Measurements from ENCODE around the gene CACNB1.
"Not testable (repeated sequence)": the region's sequence is repeated elsewhere in the genome, so short reads cannot be mapped to it uniquely, and the experiment has no call there.

The CACNB1 gene

DNA sequence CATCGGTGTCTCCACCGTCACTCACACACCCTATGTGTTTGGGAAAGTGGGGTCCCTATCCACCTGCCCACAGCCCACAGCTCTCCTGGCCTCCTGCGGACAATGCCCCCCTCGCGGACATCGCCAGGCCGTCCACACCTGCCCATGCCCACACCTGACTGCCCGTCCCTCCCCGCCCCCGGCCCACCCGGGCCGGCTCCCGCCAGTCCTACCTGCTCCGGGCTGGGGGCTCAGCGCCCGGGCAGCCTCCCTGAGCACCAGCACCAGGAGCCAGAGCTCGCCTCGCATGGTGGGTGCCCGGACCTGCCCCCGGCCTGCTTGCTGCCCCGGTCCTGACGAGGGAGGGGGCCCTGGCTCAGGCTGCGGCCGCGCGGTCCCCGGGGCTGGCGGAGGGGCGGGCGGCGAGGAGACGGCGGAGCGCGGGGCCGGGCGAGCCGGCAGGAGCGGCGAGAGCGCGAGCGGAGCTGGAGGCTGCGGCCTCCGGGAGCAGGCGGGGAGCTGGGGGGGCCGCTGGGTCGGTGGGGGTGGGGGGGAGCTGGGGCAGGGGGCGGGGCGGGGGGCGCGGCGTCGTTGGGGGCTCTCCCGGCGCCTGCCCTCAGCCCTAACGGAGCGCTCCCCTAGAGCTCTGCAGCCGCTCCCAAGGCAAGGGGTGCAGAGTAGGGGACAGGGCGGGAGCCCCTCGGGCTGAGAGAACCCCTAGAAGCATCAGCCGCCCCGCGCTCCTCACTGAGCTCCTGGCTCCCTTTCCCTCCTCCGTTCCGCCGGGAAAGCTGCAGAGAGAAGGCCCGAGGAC is 46.1 kb downstream of the CACNB1 start, which contains the start of gene PLXDC1:
Gene PLXDC1 (minus strand): TSS at position 488 of the 793 bp plus-strand sequence. CDS start 200 bp downstream, at position 288.
- no peak for DNase-seq (ENCODE audit: low read depth)

DNA sequence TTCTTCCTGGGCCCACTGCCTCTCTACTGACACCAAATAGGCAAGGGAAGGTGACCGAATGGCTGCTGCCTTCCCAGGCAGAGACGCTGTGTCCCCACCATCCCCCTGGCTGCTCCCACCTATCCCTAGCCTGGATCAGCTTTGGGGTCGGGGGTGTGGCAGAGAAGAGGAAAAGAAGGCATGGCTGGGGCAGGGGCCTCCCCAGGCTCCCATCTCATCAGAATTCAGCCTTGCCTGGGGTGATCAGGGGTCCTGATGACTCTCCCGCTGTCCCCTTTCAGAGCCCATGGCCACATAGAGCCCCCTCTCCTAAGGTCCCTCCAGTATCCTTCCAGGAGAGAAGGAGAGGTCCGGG is 46.7 kb downstream of the CACNB1 start:
- no peak for DNase-seq (ENCODE audit: low read depth)

DNA sequence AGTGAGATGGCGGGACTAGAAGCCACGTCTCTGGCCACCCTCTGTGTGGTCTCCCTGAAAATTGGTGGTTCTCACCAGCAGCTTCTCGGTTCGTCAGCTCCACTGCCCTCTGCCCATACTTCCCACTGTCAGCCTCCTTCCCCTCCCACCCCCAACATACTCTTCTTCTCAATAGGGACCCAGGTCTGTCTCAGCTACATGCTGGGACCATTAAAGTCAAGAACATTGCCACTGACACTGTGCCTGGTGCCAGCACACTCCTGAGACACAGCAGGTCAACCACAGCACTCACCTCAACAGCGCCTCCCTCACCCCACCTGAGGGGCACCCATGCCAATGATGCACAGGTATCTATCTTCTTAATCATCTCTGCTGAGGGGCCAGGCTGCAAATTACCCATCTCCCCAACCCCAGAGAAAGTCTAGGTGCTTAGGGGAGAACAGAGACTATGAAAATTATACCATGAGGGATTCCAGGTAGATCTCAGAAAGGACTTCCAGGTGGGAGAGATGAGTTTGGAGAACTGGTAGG is 47.3 kb downstream of the CACNB1 start:
- no peak for DNase-seq (ENCODE audit: low read depth)

DNA sequence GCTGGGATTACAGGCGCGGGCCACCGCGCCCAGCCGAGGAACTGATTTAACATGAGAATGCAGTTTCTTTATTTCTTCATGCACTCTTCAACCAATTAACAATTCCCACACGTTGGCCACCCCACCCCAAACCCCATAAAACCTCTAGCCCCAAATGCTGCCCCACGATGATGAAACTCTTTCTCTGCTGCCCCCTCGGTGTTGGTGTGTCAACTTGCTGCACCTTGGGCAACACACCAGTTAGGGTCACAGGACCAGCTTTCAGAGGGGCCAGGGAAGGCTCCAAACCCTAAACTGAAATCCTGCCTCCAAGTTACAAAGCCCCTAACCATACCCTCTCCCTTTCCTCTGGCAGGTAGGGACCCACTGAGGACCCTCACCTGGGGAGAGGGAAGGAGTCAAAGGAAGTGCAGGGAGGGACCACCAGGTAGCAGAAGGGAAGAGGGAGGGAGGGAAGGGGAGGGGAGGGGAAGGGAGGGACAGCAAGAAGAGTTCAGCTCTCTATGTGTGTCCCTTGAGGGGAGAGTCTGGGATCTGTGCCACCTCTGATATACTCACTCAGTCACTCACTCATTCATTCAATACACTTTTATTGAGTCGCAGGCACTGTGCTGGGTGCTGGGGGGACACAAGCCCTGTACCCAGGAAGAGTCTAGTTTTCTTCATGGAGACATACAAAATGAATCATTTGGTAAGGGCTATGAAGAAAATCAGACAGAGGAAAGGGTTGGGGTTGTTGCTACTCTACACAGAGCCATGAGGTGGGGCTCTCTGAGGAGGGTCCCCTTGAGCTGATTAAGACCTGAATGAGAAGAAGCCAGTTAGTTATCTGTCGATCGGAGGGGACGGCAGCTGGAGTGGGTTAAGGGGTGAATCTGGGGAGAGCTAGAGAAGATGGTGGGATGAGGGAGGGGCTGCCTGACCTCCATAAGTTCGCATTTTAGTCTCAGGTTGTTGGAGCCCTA is 50.0 kb downstream of the CACNB1 start:
- no peak for DNase-seq (ENCODE audit: low read depth)

DNA sequence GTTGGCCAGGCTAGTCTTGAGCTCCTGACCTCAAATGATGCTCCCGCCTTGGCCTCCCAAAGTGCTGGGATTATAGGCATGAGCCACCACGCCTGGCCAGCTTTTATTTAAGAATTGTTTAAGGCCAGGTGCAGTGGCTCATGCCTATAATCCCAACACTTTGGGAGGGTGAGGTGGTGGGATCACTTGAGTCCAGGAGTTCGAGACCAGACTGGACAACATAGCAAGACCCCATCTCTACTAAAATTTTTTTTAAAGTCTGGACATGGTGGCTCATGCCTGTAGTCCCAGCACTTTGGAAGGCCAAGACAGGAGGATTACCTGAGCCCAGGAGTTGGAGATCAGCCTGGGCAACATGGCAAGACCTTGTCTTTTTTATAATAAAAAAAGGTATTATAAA is 51.2 kb downstream of the CACNB1 start:
- no peak for DNase-seq (ENCODE audit: low read depth)

DNA sequence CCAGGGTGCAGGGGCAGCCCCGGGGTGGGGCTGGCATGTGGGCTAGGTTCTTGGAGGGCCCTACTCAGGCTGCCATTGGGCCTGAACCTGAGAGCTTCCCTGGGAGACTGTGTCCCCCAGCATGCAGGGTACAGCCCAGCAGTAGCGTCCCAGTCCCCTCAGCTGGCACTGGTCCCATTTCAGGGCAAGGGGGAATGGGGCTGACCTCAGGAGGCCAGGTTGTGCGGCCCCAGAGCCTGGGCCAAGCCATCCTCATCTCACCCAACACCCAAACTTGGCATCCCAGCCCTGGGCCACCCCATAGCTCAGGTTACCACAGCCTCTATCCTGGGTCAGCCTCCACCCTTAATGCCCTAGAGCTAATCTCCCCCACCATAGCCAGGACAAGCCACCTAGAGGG is 52.3 kb downstream of the CACNB1 start:
- no peak for DNase-seq (ENCODE audit: low read depth)

DNA sequence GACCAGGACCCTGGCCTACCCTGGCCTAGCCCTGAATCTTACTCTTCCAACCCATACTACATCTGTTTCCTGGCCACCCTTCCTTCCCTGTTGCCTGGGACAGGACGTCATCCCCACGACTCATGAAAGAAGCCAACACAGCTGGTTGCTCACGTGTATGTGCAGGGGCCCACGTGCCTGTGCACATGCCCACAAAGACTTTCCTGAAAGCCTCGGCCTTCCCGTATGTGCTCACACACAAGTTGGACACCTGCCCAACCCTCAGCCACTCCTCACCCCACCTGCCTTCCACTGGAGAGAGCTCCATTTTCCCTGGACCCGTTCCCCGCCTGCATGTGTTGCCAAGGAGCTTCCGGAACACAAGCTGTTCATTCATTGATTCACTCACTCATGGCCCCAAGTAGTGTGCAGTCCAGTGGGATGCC is 53.0 kb downstream of the CACNB1 start:
- DNase-seq (ENCODE audit: low read depth): no peak

DNA sequence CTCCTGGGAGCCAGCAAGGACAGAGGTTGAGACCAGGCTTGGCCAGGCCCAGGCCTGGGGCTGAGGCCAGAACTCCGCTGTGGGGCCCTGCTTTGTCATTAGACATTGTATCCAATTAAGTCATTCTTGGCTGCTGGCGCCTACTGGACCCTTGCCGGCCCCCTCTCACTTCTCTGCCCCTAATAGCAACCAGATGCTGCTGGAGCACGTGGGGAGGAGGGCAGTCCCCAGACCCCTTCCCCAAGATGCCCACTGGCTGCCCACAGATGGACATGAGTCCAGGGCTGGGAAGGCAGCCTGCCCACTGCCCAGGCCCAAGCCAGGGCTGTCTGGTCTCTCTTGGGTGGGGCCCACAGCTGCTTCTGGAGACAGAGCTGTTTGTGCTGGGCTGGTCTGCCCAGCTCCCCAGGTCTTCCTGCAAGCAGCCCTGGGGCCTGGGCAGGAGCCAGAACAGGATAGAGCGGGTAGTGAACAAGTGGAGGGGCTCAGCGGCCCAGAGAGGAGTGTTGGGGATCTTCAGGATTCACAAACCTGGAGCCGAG is 53.8 kb downstream of the CACNB1 start:
- no peak for DNase-seq (ENCODE audit: low read depth)

DNA sequence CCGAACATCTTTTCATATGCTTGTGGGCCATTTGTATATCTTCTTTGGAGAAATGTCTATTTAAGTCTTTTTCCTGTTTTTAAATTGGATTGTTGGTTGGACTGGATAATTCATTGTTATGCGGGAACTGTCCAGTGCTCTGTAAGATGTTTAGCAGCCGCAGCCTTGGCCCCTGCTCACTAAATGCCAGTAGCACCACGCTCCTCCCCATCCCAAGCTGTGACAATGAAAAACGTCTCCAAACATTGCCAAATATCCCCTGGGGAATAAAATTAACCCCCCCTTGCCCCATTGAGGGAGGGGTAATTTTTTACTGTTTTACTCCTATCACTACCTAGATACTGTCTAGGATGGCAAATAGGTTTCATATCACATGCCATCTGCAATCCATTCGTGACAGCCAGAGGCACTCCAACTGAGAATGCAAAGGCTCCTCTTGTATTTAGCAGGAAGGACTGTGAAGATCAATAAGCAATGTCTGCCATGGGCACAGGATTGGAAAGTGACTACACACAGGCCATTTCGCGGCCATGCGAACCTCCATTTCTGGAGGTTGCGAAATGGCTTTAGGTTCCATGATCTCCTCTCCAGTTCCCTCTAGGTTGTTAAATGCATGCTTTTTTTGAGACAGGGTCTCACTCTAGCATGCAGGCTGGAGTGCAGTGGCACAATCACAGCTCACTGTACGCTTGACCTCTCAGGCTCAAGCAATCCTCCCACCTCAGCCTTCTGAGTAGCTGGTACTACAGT is 55.4 kb downstream of the CACNB1 start:
- no peak for DNase-seq (ENCODE audit: low read depth)

DNA sequence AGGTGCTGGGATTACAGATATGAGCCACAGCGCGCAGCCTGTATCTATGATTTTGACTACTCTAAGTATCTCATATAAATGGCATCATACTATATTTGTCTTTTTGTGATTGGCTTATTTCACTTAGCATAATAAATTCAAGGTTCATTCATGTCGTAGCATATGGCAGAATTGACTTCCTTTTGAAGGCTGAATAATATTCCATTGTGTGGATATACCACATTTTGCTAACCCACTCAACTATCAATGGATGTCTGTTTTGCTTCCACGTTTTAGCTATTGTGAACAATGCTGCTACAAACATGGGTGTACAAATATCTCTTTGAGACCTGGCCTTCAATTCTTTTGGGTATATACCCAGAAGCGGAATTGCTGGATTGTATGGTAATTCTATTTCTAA is 56.2 kb downstream of the CACNB1 start:
- no peak for DNase-seq (ENCODE audit: low read depth)

DNA sequence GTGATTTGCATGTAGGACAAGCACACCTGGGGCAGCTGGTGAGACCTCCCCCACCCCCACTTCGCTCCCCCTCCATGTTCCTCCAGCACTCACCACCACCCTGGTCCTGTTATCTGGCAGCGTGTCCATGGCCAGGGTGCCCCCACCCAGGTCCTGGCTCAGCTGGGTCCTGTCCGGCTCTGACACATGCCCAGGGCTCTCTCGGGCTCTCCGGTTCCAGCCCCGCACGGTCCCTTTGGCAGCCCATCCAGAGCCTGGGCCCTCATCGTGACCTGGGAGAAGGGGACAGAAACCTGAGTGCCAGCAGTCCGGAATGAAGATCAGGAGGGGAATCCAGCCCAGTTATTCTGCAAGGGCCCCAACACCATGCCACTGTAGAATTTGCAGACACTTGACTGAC is 57.9 kb downstream of the CACNB1 start:
- DNase-seq (ENCODE audit: low read depth): no peak

DNA sequence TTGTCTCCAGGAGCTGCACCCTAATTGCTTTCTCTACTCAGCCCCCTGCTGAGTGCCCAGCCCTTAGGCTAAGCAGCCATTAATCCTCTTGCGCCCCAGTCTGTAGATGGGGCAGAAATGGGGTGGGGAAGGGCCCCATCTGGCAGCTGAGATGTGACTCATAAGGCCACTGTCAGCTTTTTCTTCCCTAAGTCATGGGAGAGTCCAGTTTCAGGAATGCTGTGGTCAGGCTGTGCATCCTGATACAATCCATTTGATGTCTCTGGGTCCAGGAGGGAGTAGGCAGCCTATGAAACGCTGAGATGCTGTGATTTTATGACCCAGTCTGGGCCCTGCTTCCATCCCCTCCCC is 58.3 kb downstream of the CACNB1 start:
- DNase-seq (ENCODE audit: low read depth): no peak

DNA sequence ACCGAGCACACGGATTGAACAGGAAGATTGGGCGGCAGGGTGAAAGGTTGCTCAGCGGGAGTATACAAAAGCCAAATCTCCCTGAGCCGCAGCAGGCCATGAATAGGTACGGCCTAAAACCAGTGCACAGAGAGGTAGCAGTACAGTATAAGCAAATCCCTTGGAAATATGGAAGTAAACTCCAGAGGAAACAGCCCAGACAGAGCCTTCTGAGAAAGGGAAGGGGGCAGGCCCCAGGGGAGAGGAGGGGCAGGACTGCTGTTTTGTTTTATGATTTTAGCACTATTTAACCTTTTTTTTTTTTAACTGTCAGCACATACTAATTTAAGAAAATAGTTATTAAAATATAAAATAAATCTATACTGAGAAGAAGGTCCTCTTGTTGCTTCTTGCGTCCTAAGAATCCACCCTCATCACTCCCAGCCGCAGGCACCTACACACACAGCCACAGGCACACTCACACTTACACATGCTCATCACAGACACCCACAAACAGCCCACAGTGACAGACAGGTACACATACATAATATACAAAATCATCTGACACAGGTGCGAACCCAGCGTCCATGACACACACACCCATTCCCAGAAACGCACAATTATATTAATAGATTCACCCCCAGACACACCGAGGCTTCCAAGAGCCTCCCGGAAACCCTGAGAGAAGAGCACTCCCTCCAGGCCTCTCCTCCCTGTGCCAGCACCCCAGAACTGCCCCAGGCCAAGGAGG is 58.9 kb downstream of the CACNB1 start:
- DNase-seq (ENCODE audit: low read depth): no peak

DNA sequence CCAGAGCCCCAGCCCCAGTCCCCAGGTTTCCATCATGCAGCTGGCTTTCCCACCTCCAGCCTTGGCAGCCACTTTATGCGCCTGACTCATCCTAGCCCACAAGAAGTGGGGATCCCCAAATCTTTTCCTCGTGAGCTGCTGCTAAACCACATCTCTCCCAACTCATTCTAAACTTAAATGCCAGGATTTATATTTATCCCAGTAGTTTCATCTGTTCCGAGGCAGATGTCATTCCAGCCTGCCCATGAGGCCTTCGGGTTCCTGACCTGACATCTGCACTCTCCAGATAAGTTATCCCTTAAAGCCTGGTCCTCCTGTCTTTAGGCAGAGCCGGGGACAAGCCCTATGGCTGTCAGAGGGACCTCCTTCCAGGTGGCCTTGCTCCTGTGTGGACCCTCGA is 62.6 kb downstream of the CACNB1 start:
- no peak for DNase-seq (ENCODE audit: low read depth)

DNA sequence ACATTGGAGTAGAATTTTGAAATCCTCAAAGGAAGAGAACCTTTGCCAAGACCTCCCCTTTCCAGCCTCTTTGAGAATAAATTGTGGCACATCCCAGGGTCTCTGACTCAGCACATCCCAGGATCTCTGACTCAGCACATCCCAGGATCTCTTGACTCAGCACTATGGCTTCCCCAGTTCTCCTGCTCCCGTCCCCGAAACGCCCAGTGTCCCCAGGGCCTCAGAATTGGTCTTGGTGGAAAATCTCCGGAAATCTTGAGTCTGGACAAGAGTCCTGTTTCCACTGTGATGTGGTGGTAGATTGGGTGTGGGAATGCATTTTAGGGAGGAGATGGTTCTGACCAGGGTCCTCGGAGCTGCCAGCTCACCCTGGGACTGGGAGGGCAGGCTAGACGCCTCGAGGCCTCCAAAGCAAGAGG is 65.3 kb downstream of the CACNB1 start:
- DNase-seq (ENCODE audit: low read depth): no peak

DNA sequence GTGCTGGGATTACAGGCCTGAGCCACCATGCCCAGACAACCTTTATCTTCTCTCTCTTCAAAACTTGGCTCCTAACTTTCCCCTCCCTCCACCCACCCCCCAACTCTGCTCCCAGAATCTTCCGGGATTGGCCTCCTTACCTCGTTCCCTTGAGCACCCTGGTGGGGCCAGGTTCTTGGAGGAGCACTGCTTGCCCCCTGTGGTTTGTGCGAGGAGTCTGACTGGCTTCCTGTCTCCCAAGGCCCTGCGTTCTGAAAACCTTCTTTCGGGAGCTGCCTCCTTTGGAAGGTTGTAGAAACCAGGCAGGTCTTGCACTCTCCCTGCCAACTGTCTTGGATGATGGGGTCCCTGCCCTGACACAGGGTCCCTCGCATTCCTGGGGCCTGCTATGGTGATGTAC is 65.9 kb downstream of the CACNB1 start:
- no peak for DNase-seq (ENCODE audit: low read depth)

DNA sequence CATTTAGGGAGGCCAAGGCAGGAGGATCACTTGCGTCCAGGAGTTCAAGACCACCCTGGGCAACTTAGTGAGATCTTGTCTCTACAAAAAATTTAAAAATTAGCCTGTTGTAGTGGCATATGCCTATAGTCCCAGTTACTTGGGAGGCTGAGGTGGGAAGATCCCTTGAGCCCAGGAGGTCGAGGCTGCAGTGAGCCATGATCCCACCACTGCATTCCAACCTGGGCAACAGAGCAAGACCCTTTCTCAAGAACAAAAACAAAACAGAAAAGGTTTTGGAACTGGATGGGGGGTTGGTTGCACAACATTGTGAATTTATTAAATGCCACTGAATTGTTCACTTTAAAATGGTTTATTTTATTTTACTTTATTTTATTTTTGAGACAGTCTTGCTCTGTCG is 67.3 kb downstream of the CACNB1 start:
- no peak for DNase-seq (ENCODE audit: low read depth)

DNA sequence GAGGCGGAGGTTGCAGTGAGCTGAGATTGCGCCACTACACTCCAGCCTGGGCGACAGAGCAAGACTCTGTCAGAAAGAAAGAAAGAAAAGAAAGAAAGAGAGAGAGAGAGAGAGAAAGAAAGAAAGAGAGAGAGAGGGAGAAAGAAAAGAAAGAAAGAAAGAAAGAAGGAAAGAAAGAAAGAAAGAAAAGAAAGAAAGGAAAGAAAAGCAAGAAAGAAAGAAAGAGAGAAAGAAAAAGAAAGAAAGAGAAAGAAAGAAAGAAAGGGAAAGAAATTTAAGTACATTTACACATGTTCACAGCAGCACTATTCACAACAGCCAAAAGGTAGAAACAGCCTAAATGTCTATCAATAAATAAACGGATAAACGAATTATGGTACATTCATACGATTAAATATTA is 67.9 kb downstream of the CACNB1 start:
- DNase-seq (ENCODE audit: low read depth): not testable (repeated sequence)

DNA sequence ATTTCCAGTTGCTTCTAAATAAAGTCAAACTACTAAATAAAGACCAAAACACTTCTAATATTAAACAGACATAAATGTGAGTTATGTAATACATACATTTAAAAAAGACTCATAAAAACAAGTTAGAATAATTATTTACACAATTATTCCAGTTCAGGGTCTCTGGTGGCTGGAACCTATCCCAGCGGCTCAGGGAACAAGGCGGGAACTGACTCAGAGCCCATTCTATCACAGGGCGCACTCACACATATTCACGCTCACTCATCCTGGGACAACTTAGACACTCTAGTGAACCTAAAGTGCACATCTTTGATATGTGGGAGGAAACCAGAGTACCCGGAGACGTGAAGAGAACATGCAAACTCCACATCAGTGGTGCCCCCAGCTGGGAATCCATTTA is 71.0 kb downstream of the CACNB1 start:
- no peak for DNase-seq (ENCODE audit: low read depth)

DNA sequence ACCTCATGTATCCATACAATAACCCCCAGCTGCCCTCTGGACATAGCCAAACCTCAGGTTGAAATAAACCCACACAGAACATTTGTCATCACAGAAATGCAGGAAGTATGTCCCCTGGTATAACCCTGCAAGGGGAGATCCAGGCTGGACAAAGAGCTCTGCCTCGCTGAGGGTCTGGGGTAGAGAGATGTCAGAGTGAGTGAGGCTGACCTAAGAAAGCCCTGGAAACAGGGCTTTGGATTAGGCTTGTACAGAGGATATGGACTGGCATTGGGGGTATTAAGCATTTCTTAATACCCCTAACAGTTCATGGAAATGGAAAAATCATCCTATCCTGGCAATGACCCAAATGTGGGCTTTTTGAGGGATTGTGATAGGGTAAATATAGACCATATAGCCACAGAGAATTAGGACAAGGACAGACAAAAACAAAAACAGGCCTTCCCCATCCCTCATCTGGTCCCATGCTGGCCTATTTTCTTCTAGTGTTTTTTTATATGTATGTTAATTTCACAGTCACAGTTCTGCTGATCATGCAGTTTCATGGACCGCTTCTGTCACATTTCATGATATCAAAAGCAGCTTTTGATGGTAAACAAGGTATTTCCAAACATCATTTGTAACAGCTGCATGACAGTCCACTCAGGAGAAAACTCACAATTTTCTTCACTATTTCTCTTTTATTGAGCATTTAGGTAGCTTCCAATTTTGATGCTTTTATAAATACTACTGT is 72.2 kb downstream of the CACNB1 start:
- no peak for DNase-seq (ENCODE audit: low read depth)

DNA sequence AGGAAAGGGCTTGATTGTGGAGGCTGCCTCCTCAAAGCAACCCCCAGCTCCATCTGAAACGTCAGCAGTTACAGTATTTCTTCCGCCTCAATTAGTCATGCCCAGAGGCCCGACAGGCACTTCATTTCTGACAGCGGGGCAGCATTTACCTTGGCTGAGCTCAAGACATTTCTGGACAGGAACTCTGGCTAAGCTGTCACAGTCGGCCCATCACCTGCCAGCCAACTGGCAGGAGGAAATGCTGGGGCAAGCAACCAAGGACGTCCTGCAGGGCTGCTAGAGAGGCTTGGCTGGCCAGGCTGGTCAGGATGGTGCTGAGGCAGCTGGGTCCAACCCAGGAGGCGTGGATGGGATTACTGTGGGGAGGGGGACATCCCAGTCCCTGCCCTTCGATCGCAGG is 73.8 kb downstream of the CACNB1 start:
- no peak for DNase-seq (ENCODE audit: low read depth)
